ENCODE measurements around the gene PPIF. TPM values are rescaled to one million over a fixed set of nuclear protein-coding genes. Genes with fewer than 3 reads are reported as not detected.

Gene PPIF
- total and polyA plus RNA-seq, 7 donors: 44.6 to 297 (median 85.9) TPM

DNA sequence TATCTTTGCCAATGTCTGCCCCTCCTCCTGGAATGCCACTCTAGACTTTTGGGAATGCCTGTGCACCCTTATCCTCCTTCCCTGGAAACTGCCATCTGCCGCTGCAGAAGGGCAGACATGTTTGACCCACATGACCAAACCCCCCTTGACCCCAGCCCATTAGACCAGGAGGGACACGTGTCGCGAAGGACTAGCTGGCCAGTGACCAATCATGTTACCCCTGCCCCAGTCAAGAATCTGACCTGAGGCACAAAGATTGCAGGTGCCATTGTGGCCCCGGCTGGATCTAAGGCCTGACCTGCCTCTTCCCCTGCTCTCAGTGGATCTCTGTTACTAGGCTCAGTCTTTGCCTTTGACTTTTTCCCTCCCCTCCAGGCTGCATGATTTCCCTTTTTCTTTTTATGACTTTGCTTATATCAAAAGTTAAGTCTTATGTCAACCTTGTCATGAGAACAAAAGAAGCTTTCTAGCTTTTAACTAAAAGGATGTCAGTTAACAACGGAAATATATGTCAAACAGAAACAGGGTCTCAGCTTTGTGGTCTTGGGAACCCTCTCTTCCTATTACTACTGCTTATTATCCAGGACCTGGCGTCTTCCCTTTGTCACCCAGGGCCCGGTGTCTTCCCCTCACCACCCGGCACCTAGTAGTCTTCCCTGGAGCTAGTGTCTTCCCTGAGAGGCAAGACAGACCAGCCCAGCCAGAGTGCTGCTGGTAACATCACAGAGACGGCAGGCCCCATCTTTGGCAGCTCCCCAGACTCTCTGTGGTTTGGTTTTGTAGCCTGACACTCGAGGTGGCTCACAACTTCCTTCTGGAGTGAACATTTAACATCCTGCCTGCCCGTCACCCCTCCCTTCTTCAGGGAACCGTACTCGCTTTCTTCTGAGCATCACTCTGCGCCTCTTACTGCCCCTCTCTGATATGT is 24.4 kb upstream of the PPIF start:
- no peaks in the 10 kb centered on the region for H3K9me3 ChIP-seq
- peaks cover 10% of the 10 kb centered on the region for H3K4me1 ChIP-seq
- no peaks in the 10 kb centered on the region for H3K27me3 ChIP-seq (ENCODE audit: insufficient read depth in 3 of 3, low read length in 2 of 3)
- H3K27ac ChIP-seq: no peak overlapping the region
- intact Hi-C loops (cut with DNase I): no loop called here
- peak; percentile 61 to 64 for DNase-seq
- WGBS, 3 donors: 81 to 84% (median 83%) methylated on average over 15 of the region's 15 CpGs
- no peak overlapping the region for H3K4me3 ChIP-seq
- TF ChIP-seq, protein P1, sequence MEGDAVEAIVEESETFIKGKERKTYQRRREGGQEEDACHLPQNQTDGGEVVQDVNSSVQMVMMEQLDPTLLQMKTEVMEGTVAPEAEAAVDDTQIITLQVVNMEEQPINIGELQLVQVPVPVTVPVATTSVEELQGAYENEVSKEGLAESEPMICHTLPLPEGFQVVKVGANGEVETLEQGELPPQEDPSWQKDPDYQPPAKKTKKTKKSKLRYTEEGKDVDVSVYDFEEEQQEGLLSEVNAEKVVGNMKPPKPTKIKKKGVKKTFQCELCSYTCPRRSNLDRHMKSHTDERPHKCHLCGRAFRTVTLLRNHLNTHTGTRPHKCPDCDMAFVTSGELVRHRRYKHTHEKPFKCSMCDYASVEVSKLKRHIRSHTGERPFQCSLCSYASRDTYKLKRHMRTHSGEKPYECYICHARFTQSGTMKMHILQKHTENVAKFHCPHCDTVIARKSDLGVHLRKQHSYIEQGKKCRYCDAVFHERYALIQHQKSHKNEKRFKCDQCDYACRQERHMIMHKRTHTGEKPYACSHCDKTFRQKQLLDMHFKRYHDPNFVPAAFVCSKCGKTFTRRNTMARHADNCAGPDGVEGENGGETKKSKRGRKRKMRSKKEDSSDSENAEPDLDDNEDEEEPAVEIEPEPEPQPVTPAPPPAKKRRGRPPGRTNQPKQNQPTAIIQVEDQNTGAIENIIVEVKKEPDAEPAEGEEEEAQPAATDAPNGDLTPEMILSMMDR (IDR thresholded peaks at IDR 0.05): no peak
- no peaks in the 10 kb centered on the region for H3K36me3 ChIP-seq (ENCODE audit: insufficient read depth in 1 of 2, low read depth in 1 of 2)
- peak in 1 of 4 donors; percentile 36 for ATAC-seq

DNA sequence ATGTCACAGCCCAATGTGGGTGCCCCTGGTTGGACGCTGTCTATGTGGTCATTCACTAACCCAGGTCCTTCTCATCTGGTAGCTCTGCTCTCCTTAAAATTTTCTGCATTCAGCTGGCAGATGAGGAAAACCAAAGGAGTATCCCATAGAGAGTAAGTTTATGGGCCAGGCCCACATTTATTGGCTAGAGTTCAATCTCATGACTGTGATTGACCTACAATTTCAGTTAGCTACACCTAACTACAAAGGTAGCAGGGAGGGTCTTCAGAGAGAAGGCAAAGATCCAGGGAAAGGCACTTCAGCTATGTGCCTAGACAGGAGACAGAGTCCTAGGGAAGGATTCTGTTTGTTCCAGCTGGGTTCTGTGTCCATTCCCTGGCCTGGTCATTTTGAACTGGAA is 23.7 kb upstream of the PPIF start:
- Histone ChIP-seq H3K36me3 (ENCODE audit: insufficient read depth in 1 of 2, low read depth in 1 of 2) (no peaks in the 10 kb centered on the region), H3K27me3 (ENCODE audit: insufficient read depth in 3 of 3, low read length in 2 of 3) (no peaks in the 10 kb centered on the region), H3K4me3 (no peak overlapping the region), H3K27ac (no peak overlapping the region), H3K4me1 (peaks cover 8% of the 10 kb centered on the region), H3K9me3 (no peaks in the 10 kb centered on the region)
- WGBS, 3 donors: 92 to 100% (median 95%) methylated on average over 1 of the region's 1 CpG
- ATAC-seq (no peak), DNase-seq (no peak)
- TF ChIP-seq, protein P1 (IDR thresholded peaks at IDR 0.05): no peak
- intact Hi-C loops (cut with DNase I): no loop called here

DNA sequence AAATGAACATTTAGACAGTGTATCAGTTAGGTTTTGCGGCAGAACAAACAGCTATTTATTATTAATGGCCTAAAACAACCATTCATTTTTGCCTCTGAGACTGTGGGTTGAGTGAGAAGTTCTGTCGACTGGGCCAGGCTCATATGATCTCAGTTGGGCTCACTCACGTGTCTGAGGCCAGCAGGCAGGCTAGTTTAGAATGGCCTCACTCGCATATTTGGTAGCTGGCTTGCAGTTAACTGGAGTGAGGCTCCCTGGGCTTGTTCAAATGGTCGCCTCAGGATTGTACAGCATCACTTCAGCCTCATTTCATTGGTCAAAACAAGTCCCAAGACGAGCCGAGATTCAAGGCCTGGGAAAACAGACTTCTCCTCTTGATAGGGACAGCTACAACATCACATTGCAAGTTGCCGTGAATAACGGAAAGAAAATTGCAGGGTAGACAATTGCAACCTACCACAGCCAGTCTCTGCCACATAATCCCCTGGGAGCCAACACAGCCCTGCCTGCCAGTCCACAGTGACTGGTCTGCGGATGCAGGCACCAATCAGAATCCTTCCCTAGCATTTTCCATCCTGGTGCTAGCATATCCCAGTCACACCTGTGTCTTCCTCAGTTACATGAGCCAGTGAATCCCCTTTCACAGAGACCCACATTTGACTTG is 23.1 kb upstream of the PPIF start:
- TF ChIP-seq, protein P1 (IDR thresholded peaks at IDR 0.05): no peak
- ATAC-seq (no peak), DNase-seq (no peak)
- WGBS, 3 donors: 78 to 87% (median 79%) methylated on average over 10 of the region's 10 CpGs
- H3K9me3 ChIP-seq: no peaks in the 10 kb centered on the region
- peaks cover 8% of the 10 kb centered on the region for H3K4me1 ChIP-seq
- intact Hi-C loops (cut with DNase I): no loop called here
- H3K27ac ChIP-seq: no peak overlapping the region
- no peak overlapping the region for H3K4me3 ChIP-seq
- no peaks in the 10 kb centered on the region for H3K27me3 ChIP-seq (ENCODE audit: insufficient read depth in 3 of 3, low read length in 2 of 3)
- no peaks in the 10 kb centered on the region for H3K36me3 ChIP-seq (ENCODE audit: insufficient read depth in 1 of 2, low read depth in 1 of 2)

DNA sequence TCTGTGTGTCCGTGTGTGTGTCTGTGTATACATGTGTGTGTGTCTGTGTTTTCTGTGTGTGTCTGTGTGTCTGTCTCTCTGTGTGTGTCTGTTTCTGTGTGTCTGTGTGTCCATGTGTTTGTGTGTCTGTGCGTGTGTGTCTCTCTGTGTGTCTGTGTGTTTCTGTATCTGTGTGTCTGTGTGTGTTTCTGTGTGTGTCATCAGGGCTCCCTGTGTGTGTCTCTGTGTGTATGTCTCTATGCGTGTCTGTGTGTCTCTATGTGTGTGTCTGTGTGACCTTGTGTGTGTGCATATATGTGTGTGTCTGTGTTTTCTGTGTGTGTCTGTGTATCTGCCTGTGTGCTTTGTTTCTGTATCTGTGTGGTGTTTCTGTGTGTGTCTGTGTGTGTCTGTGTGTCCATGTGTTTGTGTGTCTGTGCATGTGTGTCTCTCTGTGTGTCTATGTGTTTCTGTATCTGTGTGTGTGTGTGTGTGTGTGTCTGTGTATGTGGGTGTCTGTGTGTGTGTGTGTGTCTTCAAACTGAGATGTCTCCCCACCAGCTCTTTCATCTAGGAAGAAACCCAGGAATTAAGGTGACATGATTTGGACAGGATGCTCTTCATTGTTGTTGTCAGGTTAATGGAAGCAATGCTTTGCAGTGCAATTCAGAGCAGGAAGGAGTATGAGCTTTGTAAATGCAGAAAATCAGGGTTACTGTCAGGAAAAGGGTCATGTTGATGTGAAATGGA is 20.7 kb upstream of the PPIF start:
- DNase-seq (no peak), ATAC-seq (no peak)
- 92 to 96% (median 95%) methylated on average over 3 of the region's 3 CpGs for WGBS, 3 donors
- Histone ChIP-seq H3K36me3 (ENCODE audit: insufficient read depth in 1 of 2, low read depth in 1 of 2) (no peaks in the 10 kb centered on the region), H3K27ac (no peak overlapping the region), H3K4me1 (no peaks in the 10 kb centered on the region), H3K4me3 (no peak overlapping the region), H3K27me3 (ENCODE audit: insufficient read depth in 3 of 3, low read length in 2 of 3) (no peaks in the 10 kb centered on the region), H3K9me3 (no peaks in the 10 kb centered on the region)
- TF ChIP-seq, protein P1 (IDR thresholded peaks at IDR 0.05): no peak
- intact Hi-C loops (cut with DNase I): no loop called here
